Stimulated activated CD8-positive, alpha-beta memory T cell treated with anti-CD3 and anti-CD28 coated beads, Interleukin-12 subunit alpha, Interleukin-12 subunit beta, amount 100 ng/mL, for 24 hours (primary cell): ENCODE results near the gene SOD3.

Experiments
- DNase-seq: peaks from one replicate; pipeline ENCODE4 v3.0.0-alpha.2; 2020; ENCODE audit errors: extremely low read depth

SOD3 gene

GRCh38 chr4:24801136-24801855 is 5.9 kb downstream of the SOD3 start:
- no peak for DNase-seq

DNA sequence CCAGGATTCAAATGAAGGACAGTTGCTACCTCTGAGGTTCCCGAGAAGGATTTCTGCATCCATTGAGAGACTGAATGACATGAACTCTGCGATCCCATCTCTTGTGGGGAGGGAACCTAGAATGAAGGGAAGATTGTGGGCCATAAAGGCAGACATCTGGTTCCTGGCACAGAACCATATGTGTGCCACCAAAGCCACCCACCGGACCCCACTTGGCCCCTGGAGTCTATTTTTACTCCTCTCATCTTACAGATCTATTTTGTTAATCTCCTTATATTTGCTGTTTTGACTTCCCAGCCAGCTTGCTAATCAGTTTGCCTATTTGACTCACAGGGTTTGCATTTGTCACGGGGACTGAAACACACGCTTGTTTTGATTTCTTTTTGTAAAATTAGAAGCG is 7.3 kb downstream of the SOD3 start:
- no peak for DNase-seq

DNA sequence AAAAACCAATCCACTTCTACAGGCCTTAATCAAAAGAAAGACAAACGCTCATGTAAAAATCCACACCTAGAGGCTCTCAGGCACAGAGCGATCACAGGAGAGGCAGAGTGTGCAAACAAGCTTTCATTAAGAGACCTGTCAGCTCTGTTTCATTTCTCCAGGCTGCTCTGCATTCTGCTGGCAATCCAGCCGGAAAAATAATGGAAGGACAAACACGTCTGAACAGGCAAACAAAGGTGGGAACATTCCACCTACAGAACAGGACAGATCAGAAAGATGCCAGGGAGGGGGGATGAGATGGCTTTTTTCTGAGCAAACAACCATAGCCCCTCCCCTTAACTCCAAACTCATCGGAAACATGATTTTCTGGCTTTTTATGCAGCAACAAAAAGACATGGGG is 9.7 kb downstream of the SOD3 start:
- DNase-seq = no peak

DNA sequence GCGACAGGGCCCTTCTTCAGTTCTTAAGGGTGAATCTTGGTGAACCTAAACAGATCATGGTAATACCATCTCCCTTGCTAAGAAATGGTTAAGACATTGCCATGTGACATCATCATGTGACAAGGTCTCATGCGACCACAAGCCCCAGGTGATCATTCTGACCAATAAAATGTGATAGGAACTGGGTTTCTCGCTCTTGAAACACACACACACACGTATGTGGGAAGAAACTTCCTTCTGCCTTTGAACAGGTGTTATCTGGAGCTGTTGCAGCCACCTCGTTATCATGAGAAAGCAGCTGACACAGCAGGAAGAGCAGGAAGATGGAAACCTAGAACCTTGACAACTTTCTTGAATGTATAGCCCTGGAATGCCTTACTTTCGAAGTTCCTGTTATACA is 10.2 kb downstream of the SOD3 start:
- DNase-seq = no peak

DNA sequence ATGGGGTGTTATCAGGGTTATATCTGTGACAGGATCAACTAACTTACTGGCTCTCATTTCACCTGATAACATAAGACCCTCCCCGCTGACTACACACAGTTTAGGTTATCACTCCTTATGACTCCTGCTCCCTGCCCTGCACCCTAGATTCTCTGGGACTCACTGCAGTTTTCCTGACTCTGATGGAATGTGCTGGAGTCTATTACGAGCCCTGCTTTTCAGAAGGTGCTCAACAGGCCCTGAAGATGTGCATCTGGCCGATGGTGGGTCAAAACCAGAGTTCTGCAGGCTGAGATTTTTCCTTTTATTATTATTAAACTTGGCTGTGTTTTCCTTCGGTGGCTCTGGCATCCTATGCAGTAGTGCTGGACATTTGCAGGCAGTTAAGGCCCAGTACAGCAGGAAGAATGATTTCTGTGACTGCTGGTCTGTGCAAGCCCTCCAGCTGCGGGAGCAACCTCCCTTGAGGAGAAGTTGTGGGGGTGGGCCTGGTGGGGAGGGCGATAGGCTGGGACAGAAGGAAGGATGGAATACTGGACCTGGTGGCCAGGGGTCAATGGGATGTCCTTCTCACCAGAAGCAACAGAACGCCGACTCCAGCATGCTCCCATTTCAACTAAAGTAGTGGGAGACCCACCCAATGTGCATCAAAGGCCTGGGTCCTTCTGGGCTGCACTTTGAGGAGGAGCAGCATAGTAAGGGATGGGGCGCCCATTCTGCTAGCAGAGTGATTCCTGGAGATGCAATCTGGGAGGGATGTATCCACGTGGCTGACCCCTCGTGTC is 11.0 kb downstream of the SOD3 start:
- DNase-seq = no peak

DNA sequence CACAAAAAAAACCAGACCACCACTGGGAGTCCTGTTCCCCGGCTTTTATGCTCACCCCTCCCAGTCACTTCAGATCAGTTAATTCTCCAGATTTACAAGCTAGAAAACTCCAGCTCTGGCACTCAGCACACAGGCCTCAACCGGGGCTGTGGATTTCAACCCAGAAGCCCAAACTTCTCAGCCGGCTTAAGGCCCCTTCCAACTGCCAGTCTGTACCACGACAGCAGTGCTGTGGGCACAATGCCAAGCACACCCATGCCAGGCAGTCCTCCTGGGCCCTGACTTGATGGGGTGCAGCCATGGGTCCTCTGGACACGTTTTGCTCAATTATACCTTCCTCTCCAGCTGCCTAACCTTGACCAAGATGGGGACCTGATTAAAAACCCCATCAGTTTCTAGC is 12.2 kb downstream of the SOD3 start:
- no peak for DNase-seq

- no peak for DNase-seq
Observed at GRCh38 chr4:24808261-24808660, 12.9 kb downstream of the SOD3 start.

GRCh38 chr4:24808955-24809354 is 13.6 kb downstream of the SOD3 start:
- DNase-seq = no peak

DNA sequence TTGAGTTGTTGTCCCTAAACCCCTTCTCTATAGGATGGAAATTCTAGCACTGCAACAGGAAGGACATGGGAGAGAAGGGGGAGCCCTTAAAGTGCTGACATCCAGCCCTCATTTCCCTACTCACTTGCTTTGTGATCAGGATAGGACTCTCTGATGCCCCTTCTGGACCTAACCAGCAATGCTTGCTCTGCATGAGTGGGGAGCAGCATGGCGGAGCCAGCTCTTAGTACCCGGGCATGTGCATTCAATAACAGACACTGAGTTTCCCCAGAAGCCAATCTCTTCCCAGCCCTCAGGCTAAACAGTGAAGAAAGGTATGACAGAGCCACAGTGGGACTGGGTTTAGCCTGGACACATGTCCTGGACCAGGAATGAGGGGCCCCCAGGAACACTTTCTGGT is 14.0 kb downstream of the SOD3 start:
- DNase-seq = no peak

DNA sequence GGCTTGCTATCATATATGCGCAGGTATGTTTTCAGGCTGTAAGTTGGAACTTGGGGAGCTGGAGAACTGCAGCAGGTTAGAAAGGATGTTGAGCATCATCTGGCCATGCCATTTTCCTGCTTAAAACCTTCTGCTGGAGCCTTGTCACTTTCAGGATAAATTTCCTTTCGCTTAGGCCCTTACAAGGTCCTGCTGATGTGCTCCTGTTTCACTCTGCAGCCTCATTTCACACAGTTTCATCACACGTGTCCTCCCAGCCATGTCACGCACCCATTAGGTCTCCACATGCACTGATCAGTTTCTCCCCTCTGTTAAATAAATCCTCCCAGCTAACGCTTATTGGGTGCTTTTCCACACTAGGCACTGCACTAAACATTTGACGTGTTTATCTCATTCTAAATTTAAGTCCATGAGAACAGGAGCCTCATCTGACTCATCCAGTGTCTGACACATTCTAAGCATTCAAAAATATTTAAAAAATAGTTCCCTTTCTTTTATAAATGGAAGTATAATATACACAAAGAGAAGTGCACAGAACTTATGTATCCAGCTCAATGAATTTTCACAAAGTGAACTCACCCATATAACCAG is 14.5 kb downstream of the SOD3 start:
- no peak for DNase-seq

- DNase-seq = no peak
Observed at GRCh38 chr4:24810871-24811631, 15.7 kb downstream of the SOD3 start.

GRCh38 chr4:24813732-24814131 is 18.4 kb downstream of the SOD3 start:
- DNase-seq = no peak

- no peak for DNase-seq
Observed at GRCh38 chr4:24816797-24817196, 21.4 kb downstream of the SOD3 start.

DNA sequence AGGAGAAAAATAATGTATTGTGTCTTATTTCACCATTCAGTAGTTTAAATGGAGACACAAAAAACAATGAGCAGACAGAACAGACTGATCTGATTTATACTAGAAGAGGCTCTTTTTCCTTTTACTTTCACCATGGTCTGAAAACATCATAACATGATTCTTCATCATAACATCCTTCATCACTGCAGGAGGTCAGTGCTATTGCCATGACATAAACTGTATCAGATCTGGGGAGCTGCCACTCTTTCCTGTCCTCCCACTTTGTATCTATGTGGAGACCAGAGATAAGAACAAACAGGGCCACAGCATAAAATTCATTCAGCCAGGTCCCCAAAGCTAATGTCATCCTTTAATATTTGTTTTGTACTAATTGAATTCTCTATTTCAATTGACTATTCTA is 25.2 kb downstream of the SOD3 start:
- DNase-seq = no peak

- DNase-seq = no peak
Observed at GRCh38 chr4:24824720-24825119, 29.3 kb downstream of the SOD3 start.

GRCh38 chr4:24831637-24832036 is 36.3 kb downstream of the SOD3 start:
- DNase-seq = no peak

GRCh38 chr4:24835696-24836095 is 40.3 kb downstream of the SOD3 start:
- DNase-seq = no peak

DNA sequence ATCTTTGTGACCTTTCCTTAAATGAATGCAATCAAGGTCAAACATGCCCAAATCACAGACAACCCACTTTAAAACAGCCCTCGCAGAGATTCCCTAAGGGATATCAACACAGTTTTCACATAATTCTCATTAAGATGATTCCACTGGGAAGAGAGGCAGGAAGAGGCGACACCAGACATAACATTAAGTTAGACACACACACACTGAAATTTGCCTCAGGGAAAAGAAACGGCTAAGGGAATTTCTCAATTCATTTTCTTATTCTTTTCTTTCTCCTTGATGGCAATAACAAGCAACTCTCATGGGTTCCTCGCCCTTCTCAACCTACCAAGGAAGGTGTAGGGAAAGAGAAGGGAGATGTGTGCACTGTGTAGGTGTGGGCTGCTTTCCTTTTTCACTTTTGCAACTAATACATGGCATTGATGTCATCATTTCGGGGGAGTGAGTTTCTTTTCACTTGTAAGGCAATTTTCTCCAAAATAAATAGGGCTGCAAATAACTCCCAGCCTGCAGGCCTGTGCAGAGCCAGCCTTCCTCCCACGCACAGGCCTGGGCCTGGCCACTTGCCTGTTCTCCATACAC is 41.4 kb downstream of the SOD3 start:
- no peak for DNase-seq

- no peak for DNase-seq
Observed at GRCh38 chr4:24837336-24837735, 42.0 kb downstream of the SOD3 start.

- no peak for DNase-seq
Observed at GRCh38 chr4:24837781-24838180, 42.4 kb downstream of the SOD3 start.

DNA sequence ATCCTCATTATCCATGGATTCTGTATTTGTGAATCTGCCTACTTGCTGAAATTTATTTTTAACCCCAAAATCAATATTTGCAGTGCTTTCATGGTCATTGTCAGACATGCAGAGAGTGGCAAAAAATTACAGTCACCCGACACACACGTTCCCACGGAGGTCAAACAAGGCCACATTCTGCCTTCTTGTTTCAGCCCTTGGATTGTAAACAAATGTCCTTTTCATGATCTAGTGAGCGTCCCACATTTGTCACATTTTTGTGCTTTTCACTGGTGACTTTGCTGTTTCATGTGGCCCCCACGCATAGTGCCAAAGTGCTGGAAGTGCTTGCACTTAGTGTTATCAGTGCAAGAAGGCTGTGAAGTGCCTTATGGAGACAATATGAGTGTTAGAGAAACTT is 45.0 kb downstream of the SOD3 start:
- DNase-seq = no peak
